ENCODE results near the gene UBA52.

UBA52 gene

GRCh38 chr19:18605546-18606280 is 34.1 kb downstream of the UBA52 start:
- peak overlapping the region in 5 of 7 experiments; percentile 14 to 34 (median 22) for H3K4me3 ChIP-seq
- peak overlapping the region in 1 of 21 experiments; percentile 63 for H3K27ac ChIP-seq

GRCh38 chr19:18606281-18607225 is 34.9 kb downstream of the UBA52 start, which contains the start of gene CRLF1:
Gene CRLF1, minus strand, starts transcription at chr19:18606799. Its CDS starts 143 bp downstream, at chr19:18606656.
- Histone ChIP-seq H3K4me3 (peak within 1 kb of the TSS in 5 of 7 experiments; percentile 14 to 34 (median 22)), H3K27ac (peak within 1 kb of the TSS in 2 of 21 experiments; percentile 8 to 63)

- Histone ChIP-seq H3K4me3 (peak overlapping the region in 1 of 7 experiments; percentile 4), H3K27ac (peak overlapping the region in 2 of 21 experiments; percentile 8 to 33)
These were observed 35.8 kb downstream of the UBA52 start for GRCh38 chr19:18607226-18608101.

GRCh38 chr19:18608102-18608804 is 36.6 kb downstream of the UBA52 start:
- Histone ChIP-seq H3K27ac (no peak overlapping the region), H3K4me3 (no peak overlapping the region)

GRCh38 chr19:18608805-18609716 is 37.4 kb downstream of the UBA52 start:
- H3K4me3 ChIP-seq = no peak overlapping the region
- no peak overlapping the region for H3K27ac ChIP-seq

- Histone ChIP-seq H3K4me3 (no peak overlapping the region), H3K27ac (no peak overlapping the region)
These were observed 38.0 kb downstream of the UBA52 start for GRCh38 chr19:18609717-18610051.

- Histone ChIP-seq H3K27ac (no peak overlapping the region), H3K4me3 (no peak overlapping the region)
These were observed 38.5 kb downstream of the UBA52 start for GRCh38 chr19:18610245-18610555.

GRCh38 chr19:18610556-18611326 is 39.1 kb downstream of the UBA52 start:
- Histone ChIP-seq H3K4me3 (no peak overlapping the region), H3K27ac (no peak overlapping the region)

GRCh38 chr19:18611327-18612050 is 39.8 kb downstream of the UBA52 start:
- Histone ChIP-seq H3K27ac (no peak overlapping the region), H3K4me3 (peak overlapping the region in 1 of 7 experiments; percentile 8)

GRCh38 chr19:18612051-18612771 is 40.6 kb downstream of the UBA52 start:
- Histone ChIP-seq H3K27ac (no peak overlapping the region), H3K4me3 (peak overlapping the region in 6 of 7 experiments; percentile 11 to 40 (median 20))

GRCh38 chr19:18612772-18613588 is 41.3 kb downstream of the UBA52 start, which contains the start of gene TMEM59L:
Gene TMEM59L, plus strand, starts transcription at chr19:18612870. Its CDS starts 89 bp downstream, at chr19:18612959.
- Histone ChIP-seq H3K4me3 (peak within 1 kb of the TSS in 6 of 7 experiments; percentile 11 to 40 (median 20)), H3K27ac (no peak within 1 kb of the TSS)

- H3K27ac ChIP-seq = no peak overlapping the region
- H3K4me3 ChIP-seq = no peak overlapping the region
These were observed 42.1 kb downstream of the UBA52 start for GRCh38 chr19:18613589-18614234.

- no peak overlapping the region for H3K4me3 ChIP-seq
- no peak overlapping the region for H3K27ac ChIP-seq
These were observed 44.4 kb downstream of the UBA52 start for GRCh38 chr19:18616023-18616422.

- H3K4me3 ChIP-seq = no peak overlapping the region
- H3K27ac ChIP-seq = no peak overlapping the region
These were observed 45.9 kb downstream of the UBA52 start for GRCh38 chr19:18617562-18617961.

GRCh38 chr19:18618236-18618635 is 46.6 kb downstream of the UBA52 start:
- Histone ChIP-seq H3K27ac (no peak overlapping the region), H3K4me3 (no peak overlapping the region)

Data from skin epidermis (tissue), 12 donors.